Activated effector memory CD4-positive, alpha-beta T cell treated with Interleukin-2 at 50 U/mL for 16 hours (primary cell): ENCODE results near the gene HEXIM2.

Experiments
- DNase-seq: peaks from one replicate; pipeline ENCODE4 v3.0.0-alpha.2; 2020

Gene HEXIM2

GRCh38 chr17:45128989-45129388 lies 32.7 kb upstream of the HEXIM2 start:
- no peak for DNase-seq

- no peak for DNase-seq
Observed at GRCh38 chr17:45129426-45129939, 32.2 kb upstream of the HEXIM2 start.

GRCh38 chr17:45129940-45130680 lies 31.6 kb upstream of the HEXIM2 start:
- DNase-seq: no peak

- no peak for DNase-seq
Observed at GRCh38 chr17:45130681-45131615, 30.7 kb upstream of the HEXIM2 start.

- DNase-seq: peak; percentile 21
Observed at GRCh38 chr17:45131616-45132319, 29.9 kb upstream of the HEXIM2 start.

GRCh38 chr17:45132320-45132571 lies 29.4 kb upstream of the HEXIM2 start, which contains the start of gene PLCD3:
Gene PLCD3 (minus strand): TSS chr17:45132515. CDS start chr17:45132410, 105 bp downstream.
- DNase-seq: no peak

- peak; percentile 65 for DNase-seq
Observed at GRCh38 chr17:45132572-45133463, 28.9 kb upstream of the HEXIM2 start.

- DNase-seq: peak; percentile 95
Observed at GRCh38 chr17:45135192-45135977, 26.3 kb upstream of the HEXIM2 start, which contains the start of gene ACBD4. Gene ACBD4 (plus strand): TSS chr17:45135687. CDS start chr17:45136145, 458 bp downstream.

- DNase-seq: no peak
Observed at GRCh38 chr17:45135978-45136791, 25.5 kb upstream of the HEXIM2 start.

- no peak for DNase-seq
Observed at GRCh38 chr17:45136846-45137560, 24.7 kb upstream of the HEXIM2 start.

GRCh38 chr17:45137561-45138305 lies 23.9 kb upstream of the HEXIM2 start:
- DNase-seq: no peak

GRCh38 chr17:45138911-45139532 lies 22.7 kb upstream of the HEXIM2 start:
- DNase-seq: no peak

GRCh38 chr17:45139533-45139920 lies 22.1 kb upstream of the HEXIM2 start:
- no peak for DNase-seq

- DNase-seq: no peak
Observed at GRCh38 chr17:45143094-45143670, 18.5 kb upstream of the HEXIM2 start.

GRCh38 chr17:45143767-45144198 lies 17.9 kb upstream of the HEXIM2 start:
- DNase-seq: no peak

GRCh38 chr17:45144199-45145034 lies 17.3 kb upstream of the HEXIM2 start:
- DNase-seq: no peak

- DNase-seq: no peak
Observed at GRCh38 chr17:45145035-45145389, 16.7 kb upstream of the HEXIM2 start.
